ENCODE data around the gene PLOD1. TPM values are rescaled to one million over a fixed set of nuclear protein-coding genes. Genes with fewer than 3 reads are reported as not detected.

The PLOD1 gene
- total and polyA plus RNA-seq, 2 of the 13 experiments (the other 11 are each of a cell fraction or from before 2014, with no cell fraction given), result 70.1 to 318 TPM

DNA sequence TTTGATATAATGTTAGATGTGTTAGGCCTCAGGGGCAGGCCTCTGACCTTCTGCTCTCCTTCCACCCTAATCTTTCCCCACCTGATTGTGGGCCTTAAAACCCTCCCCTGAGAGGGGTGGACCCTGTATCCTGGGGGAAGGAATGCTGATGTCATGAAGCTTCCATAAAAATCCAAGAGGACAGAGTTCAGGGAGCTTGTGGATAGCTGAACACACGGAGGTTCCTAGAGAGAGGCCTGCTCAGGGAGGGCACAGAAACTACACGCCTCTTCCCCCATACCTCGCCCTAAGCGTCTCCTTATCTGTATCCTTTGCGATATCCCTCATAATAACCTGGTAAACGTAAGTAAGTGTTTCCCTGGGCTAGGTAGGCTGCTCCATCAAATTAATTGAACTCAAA, 50.1 kb downstream of the PLOD1 start:
- intact Hi-C loops (cut with micrococcal nuclease; ENCODE audit: unreplicated experiment), result no loop called here
- Histone ChIP-seq H3K4me3 (replicated peaks in 1 of 3; ENCODE audit: insufficient read depth in 1 of 3, low read depth in 2 of 3, low read length in 3 of 3) (peak overlapping the region in 1 of 3 experiments; percentile 20; a peak in 1 of 6 replicates), H3K27me3 (ENCODE audit: control insufficient read depth in 1 of 2, insufficient read depth in 2 of 2, low read length in 2 of 2) (peaks cover 0 to 3% of the 10 kb centered on the region in 2 experiments; a peak in 1 of 5 replicates), H3K36me3 (replicated peaks in 1 of 2; ENCODE audit: control insufficient read depth in 1 of 2, insufficient read depth in 2 of 2, low read length in 2 of 2) (peaks cover 21 to 42% of the 10 kb centered on the region in 2 experiments; a peak in 4 of 5 replicates), H4K20me1 (ENCODE audit: insufficient read depth, low read length) (no peaks in the 10 kb centered on the region; the same call in 1 of the 2 replicates), H3K27ac (ENCODE audit: extremely low read length, insufficient read depth, low read length) (peak overlapping the region; percentile 55), H2AFZ (ENCODE audit: low read length) (no peak overlapping the region), H3K4me2 (ENCODE audit: low read depth, low read length) (peak overlapping the region; percentile 54), H3K9me3 (ENCODE audit: low read length) (no peaks in the 10 kb centered on the region), H3K79me2 (ENCODE audit: insufficient read depth, low read length) (peaks cover 61% of the 10 kb centered on the region), H3K4me1 (ENCODE audit: insufficient read depth, low read length) (peaks cover 67% of the 10 kb centered on the region), H3K9ac (ENCODE audit: insufficient read depth, low read depth, low read length) (peak overlapping the region; percentile 41; the same call in 1 of the 2 replicates)
- WGBS (ENCODE audit: low lambda C conversion rate), result 63% methylated on average over 6 of the region's 6 CpGs
- no peak for FAIRE-seq
- ATAC-seq, result no peak
- CTCF ChIA-PET (ENCODE audit: low intra/inter-chr PET ratio, low total read pairs), result no interaction called here
- in situ Hi-C loops (cut with HindIII; ENCODE audit: extremely low pct_ligation_motif_present, low pct_unique_long_range_greater_than_20kb), result no loop called here
- peak; percentile 66 for TF ChIP-seq BCL6 (CRISPR knock-in tag; IDR thresholded peaks at IDR 0.05)
- TF ChIP-seq ZNF468 (CRISPR knock-in tag; IDR thresholded peaks at IDR 0.05), result no peak
- no peak for TF ChIP-seq PHF20 (CRISPR knock-in tag; IDR thresholded peaks at IDR 0.05)
- no peak for TF ChIP-seq ZNF546 (CRISPR knock-in tag; conservative IDR thresholded peaks at IDR 0.05)
- TF ChIP-seq KDM4B (CRISPR knock-in tag; IDR thresholded peaks at IDR 0.05), result no peak
- TF ChIP-seq, protein P1, sequence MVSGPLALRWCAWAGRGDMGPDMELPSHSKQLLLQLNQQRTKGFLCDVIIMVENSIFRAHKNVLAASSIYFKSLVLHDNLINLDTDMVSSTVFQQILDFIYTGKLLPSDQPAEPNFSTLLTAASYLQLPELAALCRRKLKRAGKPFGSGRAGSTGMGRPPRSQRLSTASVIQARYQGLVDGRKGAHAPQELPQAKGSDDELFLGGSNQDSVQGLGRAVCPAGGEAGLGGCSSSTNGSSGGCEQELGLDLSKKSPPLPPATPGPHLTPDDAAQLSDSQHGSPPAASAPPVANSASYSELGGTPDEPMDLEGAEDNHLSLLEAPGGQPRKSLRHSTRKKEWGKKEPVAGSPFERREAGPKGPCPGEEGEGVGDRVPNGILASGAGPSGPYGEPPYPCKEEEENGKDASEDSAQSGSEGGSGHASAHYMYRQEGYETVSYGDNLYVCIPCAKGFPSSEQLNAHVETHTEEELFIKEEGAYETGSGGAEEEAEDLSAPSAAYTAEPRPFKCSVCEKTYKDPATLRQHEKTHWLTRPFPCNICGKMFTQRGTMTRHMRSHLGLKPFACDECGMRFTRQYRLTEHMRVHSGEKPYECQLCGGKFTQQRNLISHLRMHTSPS (CRISPR knock-in tag; IDR thresholded peaks at IDR 0.05; ENCODE audit: low read depth), result no peak
- no peak for TF ChIP-seq CCAR2 (optimal IDR thresholded peaks at IDR 0.05; ENCODE audit: low read depth, low read length)
- no peak for TF ChIP-seq ZFY (CRISPR knock-in tag; IDR thresholded peaks at IDR 0.05)
- TF ChIP-seq, protein P2, sequence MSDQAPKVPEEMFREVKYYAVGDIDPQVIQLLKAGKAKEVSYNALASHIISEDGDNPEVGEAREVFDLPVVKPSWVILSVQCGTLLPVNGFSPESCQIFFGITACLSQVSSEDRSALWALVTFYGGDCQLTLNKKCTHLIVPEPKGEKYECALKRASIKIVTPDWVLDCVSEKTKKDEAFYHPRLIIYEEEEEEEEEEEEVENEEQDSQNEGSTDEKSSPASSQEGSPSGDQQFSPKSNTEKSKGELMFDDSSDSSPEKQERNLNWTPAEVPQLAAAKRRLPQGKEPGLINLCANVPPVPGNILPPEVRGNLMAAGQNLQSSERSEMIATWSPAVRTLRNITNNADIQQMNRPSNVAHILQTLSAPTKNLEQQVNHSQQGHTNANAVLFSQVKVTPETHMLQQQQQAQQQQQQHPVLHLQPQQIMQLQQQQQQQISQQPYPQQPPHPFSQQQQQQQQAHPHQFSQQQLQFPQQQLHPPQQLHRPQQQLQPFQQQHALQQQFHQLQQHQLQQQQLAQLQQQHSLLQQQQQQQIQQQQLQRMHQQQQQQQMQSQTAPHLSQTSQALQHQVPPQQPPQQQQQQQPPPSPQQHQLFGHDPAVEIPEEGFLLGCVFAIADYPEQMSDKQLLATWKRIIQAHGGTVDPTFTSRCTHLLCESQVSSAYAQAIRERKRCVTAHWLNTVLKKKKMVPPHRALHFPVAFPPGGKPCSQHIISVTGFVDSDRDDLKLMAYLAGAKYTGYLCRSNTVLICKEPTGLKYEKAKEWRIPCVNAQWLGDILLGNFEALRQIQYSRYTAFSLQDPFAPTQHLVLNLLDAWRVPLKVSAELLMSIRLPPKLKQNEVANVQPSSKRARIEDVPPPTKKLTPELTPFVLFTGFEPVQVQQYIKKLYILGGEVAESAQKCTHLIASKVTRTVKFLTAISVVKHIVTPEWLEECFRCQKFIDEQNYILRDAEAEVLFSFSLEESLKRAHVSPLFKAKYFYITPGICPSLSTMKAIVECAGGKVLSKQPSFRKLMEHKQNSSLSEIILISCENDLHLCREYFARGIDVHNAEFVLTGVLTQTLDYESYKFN (CRISPR knock-in tag; conservative IDR thresholded peaks at IDR 0.05), result peak; percentile 55
- no peak for TF ChIP-seq RFX1 (IDR thresholded peaks at IDR 0.05)
- no peak for TF ChIP-seq ATRX (CRISPR knock-in tag; IDR thresholded peaks at IDR 0.05; ENCODE audit: borderline replicate concordance)
- no peak for TF ChIP-seq PLSCR1 (CRISPR knock-in tag; IDR thresholded peaks at IDR 0.05; ENCODE audit: borderline replicate concordance)
- no peak for TF ChIP-seq CREBL2 (CRISPR knock-in tag; IDR thresholded peaks at IDR 0.05; ENCODE audit: borderline replicate concordance)
- no peak for TF ChIP-seq ATF2 (CRISPR knock-in tag; IDR thresholded peaks at IDR 0.05)
- 0 out of 2 replicates have a peak, but pooled peaks have one; percentile 2 for TF ChIP-seq HNF4A (CRISPR knock-in tag; IDR thresholded peaks at IDR 0.05)
- POLR2A ChIA-PET, result interaction anchor here (1.2 to 2.4 kb wide), 2 partner anchors 77 to 247 kb away, joined by 4 to 8 read pairs; no protein-coding TSS in a partner anchor
- DNase-seq (ENCODE audit: low spot score), result peak; percentile 14
- no TSS peak for BruUV-seq (replicated peaks)
